ENCODE measurements around the gene GDNF.
"Not testable (repeated sequence)": the region's sequence is repeated elsewhere in the genome, so short reads cannot be mapped to it uniquely, and the experiment has no call there.

The GDNF gene

DNA sequence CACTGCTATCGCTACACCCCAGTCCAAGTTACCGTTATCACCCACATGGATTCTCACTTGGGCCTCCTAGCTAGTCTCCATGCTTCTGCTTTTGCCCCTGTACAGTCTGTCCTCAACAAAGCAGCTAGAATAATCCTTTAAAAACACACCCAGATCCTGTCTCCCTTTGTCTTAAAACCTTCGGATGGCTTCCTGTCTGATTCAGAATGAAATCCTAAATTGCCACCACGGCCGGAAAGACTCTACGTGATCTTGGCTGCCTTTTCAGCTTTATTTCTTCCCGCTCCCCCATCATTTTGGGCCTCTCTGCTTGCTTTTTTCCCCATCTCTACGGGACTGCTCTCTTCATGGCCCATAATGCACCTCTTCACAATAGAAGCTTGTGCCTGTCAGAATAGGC lies 33.4 kb downstream of the GDNF start:
- H3K27ac ChIP-seq: no peak overlapping the region
- TF ChIP-seq, protein P1, sequence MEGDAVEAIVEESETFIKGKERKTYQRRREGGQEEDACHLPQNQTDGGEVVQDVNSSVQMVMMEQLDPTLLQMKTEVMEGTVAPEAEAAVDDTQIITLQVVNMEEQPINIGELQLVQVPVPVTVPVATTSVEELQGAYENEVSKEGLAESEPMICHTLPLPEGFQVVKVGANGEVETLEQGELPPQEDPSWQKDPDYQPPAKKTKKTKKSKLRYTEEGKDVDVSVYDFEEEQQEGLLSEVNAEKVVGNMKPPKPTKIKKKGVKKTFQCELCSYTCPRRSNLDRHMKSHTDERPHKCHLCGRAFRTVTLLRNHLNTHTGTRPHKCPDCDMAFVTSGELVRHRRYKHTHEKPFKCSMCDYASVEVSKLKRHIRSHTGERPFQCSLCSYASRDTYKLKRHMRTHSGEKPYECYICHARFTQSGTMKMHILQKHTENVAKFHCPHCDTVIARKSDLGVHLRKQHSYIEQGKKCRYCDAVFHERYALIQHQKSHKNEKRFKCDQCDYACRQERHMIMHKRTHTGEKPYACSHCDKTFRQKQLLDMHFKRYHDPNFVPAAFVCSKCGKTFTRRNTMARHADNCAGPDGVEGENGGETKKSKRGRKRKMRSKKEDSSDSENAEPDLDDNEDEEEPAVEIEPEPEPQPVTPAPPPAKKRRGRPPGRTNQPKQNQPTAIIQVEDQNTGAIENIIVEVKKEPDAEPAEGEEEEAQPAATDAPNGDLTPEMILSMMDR (conservative IDR thresholded peaks at IDR 0.05): no peak

DNA sequence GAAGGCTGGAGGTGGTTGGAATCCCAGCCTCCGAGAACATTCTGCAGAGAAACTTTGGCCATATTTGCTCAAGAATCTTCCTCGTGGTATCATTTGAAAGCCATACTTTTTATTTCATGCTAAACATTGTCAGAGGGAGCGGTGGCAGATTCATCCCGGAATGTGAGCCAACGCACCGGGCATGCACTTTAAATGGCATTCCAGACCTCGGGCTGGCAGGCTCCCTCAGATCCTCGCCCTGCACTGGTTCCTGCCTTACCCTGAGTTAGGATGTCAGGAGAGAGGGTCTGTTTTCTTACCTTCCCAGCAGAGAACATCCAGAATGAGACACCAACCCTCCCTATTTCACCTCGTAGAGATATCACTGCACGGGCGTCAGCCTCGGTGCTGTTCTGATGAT lies 33.8 kb downstream of the GDNF start:
- TF ChIP-seq, protein P1 (conservative IDR thresholded peaks at IDR 0.05): no peak
- H3K27ac ChIP-seq: no peak overlapping the region

DNA sequence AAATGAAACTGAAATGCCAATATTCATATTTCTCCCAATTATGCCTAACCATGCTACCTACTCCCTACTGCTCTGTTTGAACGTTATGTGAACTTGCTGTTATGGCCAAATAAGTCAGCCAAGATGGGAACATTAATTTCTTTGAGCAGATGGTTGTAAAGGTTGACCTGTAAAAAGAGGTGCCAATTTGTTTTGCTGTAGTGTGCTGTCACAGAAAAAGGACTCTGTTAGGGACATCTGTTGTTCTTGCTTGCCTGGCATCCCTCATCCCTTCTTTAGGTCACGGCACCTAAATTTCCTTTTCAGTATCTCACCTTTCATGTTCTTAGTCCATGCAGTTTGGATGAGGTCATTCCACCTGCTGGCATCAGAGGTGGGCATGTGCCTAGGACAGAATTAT lies 35.4 kb downstream of the GDNF start:
- H3K27ac ChIP-seq: no peak overlapping the region
- TF ChIP-seq, protein P1 (conservative IDR thresholded peaks at IDR 0.05): no peak

DNA sequence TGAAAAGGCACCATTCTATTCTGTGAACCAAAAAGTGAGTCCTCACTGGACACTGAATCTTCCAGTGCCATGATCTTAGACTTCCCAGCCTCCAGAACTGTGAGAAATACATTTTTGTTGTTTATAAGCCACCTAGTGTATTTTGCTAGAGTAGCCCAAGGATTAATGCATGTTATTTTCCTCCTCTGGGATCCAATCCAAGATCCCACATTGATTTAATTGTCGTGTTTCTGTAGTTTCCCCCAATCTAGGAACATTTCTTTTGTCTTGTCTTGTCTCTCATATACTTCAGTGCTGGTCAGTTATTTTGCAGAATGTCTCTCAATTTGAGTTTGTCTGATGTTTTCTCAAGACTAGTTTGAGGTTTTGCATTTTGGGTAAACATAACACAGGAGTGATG lies 36.4 kb downstream of the GDNF start:
- TF ChIP-seq, protein P1 (conservative IDR thresholded peaks at IDR 0.05): no peak
- no peak overlapping the region for H3K27ac ChIP-seq

DNA sequence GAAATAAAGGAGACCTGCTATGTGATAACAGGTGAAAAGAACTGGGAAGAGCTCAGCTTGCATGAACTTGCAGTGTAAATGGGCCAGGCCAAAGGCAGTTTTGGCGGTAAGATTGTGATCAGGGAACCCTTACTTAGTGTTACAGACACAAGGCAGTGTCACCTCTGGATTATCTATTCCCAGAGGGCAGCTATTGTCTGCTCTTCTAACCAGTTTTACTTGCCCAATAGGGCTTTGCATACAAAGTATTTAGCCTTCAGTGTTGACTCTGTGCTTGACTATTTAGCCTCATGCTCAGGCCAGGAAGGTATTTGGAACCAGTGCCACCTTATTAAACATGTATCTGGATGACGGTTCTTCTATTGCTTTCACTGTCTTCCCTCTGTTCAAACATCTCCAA lies 38.3 kb downstream of the GDNF start:
- no peak overlapping the region for H3K27ac ChIP-seq
- TF ChIP-seq, protein P1 (conservative IDR thresholded peaks at IDR 0.05): no peak

DNA sequence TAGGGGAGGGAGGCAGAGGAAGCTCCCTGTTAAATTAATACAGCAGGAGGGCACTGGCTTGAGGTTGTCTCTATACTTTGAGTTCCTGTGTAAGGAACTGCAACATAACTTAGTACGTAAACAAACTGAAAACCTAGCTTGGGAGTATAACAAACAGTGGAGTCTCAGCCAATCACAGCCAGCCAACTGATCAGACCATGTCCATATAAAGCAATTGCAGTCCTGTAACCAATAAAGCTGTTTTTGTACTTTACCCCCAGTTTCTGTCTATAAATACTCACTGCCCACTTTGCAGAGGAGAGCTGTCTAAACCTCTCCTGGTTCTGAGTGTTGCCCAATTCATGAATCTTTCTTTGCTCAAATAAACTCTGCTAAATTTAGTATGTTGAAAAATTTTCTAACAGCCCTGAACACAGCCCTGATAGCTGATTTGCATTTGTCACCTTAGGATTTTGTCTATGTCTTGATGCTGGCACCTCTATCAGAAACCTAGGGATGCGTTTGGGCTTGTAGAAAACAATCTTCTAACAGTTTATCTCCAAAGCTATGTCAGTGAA lies 39.9 kb downstream of the GDNF start:
- H3K27ac ChIP-seq: no peak overlapping the region
- TF ChIP-seq, protein P1 (conservative IDR thresholded peaks at IDR 0.05): no peak

DNA sequence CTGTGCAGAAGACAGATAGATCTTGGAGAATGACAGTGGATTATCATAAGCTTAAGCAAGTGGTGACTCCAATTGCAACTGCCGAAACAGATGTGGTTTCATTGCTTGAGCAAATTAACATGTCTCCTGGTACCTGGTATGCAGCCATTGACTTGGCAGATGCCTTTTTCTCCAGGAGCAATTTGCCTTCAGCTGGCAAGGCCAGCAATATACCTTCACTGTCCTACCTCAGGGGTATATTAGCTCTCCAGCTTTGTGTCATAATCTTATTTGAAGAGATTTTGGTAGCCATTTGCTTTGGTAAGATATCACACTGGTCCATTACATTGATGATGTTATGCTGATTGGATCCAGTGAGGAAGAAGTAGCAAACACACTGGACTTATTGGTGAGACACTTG lies 43.4 kb downstream of the GDNF start:
- H3K27ac ChIP-seq: not testable (repeated sequence)

DNA sequence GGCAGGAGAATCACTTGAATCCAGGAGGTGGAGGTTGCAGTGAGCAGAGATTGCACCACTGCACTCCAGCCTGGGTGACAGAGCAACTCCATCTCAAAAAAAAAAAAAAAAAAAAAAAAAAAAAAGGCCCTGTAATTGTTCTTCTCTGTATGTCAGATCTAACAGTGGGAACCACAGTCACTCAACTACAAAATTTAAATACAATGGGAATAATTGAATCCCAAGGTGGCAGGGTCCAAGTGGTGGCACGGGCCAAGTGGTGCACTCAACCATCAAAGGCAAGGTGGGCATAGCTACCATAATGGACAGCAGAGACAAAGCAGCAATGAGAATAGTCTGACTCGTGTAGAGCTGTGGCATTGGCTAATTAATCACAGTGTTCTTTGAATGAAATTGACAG lies 44.5 kb downstream of the GDNF start:
- H3K27ac ChIP-seq: not testable (repeated sequence)
